Measurements from ENCODE around the gene RXFP2. TPM values are rescaled to one million over a fixed set of nuclear protein-coding genes. Genes with fewer than 3 reads are reported as not detected.

RXFP2 gene
- total and polyA plus RNA-seq, 2 experiments from 2014 or later = not detected

DNA sequence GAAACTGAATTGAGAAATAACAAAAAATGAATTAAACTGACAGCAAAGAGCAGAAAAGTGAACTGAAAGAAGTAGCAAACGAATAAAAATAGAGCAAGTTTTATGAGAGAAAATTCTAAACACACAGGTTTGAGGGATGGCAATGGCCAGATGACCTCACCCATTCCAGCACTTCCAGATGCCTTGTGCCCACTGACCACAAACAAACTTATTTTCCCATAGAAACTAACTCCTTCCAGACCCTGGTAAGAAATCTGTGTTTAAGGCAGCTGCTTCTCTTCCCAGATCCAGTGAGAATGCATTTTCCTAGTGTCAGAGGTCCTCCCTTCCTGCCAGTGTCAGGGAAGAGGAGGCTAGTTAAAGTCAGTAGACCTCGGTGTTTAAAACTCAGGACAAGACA is 51.7 kb downstream of the RXFP2 start:
- H3K9ac ChIP-seq = no peak overlapping the region

DNA sequence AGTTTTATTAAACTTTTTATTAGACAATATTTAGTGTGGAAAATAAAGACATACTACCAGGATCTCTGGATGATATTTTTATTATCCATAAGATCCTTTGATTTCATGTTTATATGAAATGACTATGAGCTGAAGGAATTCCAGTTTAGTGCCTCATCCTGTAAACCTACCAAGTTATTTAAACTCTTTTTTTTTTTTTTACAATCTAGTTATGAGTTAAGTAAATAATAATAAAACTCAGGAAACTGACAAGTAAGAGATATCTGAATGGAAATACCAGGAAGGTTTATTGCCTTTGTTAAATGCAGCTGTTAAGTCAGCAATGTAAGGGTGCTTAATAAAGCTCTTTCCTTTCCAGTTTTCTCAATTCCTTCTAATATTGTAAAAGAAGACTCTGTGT is 53.9 kb downstream of the RXFP2 start:
- TF ChIP-seq EZH2 (IDR thresholded peaks at IDR 0.05; ENCODE audit: insufficient read depth, poor library complexity, severe bottlenecking) (no peak), EZH2phosphoT487 (IDR thresholded peaks at IDR 0.05; ENCODE audit: insufficient read depth, low read depth) (no peak)
- H3K4me2 ChIP-seq (ENCODE audit: unreplicated experiment) = peak overlapping the region; percentile 48
- no peaks in the 10 kb centered on the region for H3K9me2 ChIP-seq (ENCODE audit: insufficient read depth)
- peak; percentile 50 for DNase-seq
- H3K79me2 ChIP-seq (ENCODE audit: insufficient read depth) = no peaks in the 10 kb centered on the region
- H3K9me3 ChIP-seq (ENCODE audit: low read depth) = no peaks in the 10 kb centered on the region
- in situ Hi-C loops (cut with MboI) = loop anchor here (10.0 kb wide), 1 partner anchor 258 kb away; no protein-coding TSS in a partner anchor
- H3K4me1 ChIP-seq (ENCODE audit: insufficient read depth) = peaks cover 20% of the 10 kb centered on the region
- no peaks in the 10 kb centered on the region for H3K36me3 ChIP-seq (ENCODE audit: low read depth)
- H3K27ac ChIP-seq = no peak overlapping the region; the same call in 1 of the 2 replicates
- no peak overlapping the region for H3K4me3 ChIP-seq
- H4K20me1 ChIP-seq (ENCODE audit: insufficient read depth) = no peaks in the 10 kb centered on the region
- H2AFZ ChIP-seq = no peak overlapping the region
- no peak overlapping the region for H3K9ac ChIP-seq
- peaks cover 4% of the 10 kb centered on the region; the same call in 1 of the 2 replicates for H3F3A ChIP-seq (ENCODE audit: insufficient read depth)
- H3K27me3 ChIP-seq (replicated peaks; ENCODE audit: insufficient read depth) = no peaks in the 10 kb centered on the region

More for the DNA sequence above, 51.7 kb downstream of the RXFP2 start:
- Histone ChIP-seq H3K9me2 (ENCODE audit: insufficient read depth) (no peaks in the 10 kb centered on the region), H3K27me3 (replicated peaks; ENCODE audit: insufficient read depth) (no peaks in the 10 kb centered on the region), H3K9me3 (ENCODE audit: low read depth) (no peaks in the 10 kb centered on the region), H3K79me2 (ENCODE audit: insufficient read depth) (no peaks in the 10 kb centered on the region), H3K36me3 (ENCODE audit: low read depth) (no peaks in the 10 kb centered on the region), H3K27ac (no peak overlapping the region), H3K4me2 (ENCODE audit: unreplicated experiment) (no peak overlapping the region), H3K4me3 (no peak overlapping the region), H3F3A (ENCODE audit: insufficient read depth) (peaks cover 15% of the 10 kb centered on the region), H3K4me1 (ENCODE audit: insufficient read depth) (peaks cover 26% of the 10 kb centered on the region), H4K20me1 (ENCODE audit: insufficient read depth) (no peaks in the 10 kb centered on the region), H2AFZ (peak overlapping the region; percentile 33; the same call in 1 of the 2 replicates)
- in situ Hi-C loops (cut with MboI) = loop anchor here (10.0 kb wide), 1 partner anchor 256 kb away; no protein-coding TSS in a partner anchor
- 27 to 36% methylated on average over 2 of the region's 2 CpGs for WGBS, 2 experiments (ENCODE audit: low coverage in 1 of 2, low lambda C conversion rate in 2 of 2, missing lambda C conversion rate in 2 of 2)
- TF ChIP-seq EZH2phosphoT487 (IDR thresholded peaks at IDR 0.05; ENCODE audit: insufficient read depth, low read depth) = no peak
- TF ChIP-seq EZH2 (IDR thresholded peaks at IDR 0.05; ENCODE audit: insufficient read depth, poor library complexity, severe bottlenecking) = no peak
- peak; percentile 36 for DNase-seq

DNA sequence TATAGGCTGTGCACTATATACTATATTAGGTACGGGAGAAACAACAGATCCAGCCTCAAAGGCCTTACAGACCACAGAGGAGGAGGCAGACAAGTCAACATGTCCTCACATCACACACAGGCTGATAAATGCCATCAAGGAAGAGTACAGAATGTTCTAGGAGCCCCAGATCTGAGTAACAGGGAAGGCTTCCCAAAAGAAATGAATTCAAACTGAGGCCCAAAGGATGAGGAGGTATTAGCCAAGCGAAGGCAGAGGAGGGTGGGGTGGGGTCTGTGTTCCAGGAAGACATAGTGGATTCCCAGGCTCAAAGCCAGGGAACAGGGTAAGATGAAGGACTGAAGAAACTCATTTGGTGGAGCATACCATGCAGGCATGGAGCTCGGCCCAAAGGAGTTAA is 55.1 kb downstream of the RXFP2 start:
- H3K9me3 ChIP-seq (ENCODE audit: low read depth) = no peaks in the 10 kb centered on the region
- no peaks in the 10 kb centered on the region for H4K20me1 ChIP-seq (ENCODE audit: insufficient read depth)
- WGBS, 2 experiments (ENCODE audit: low coverage in 1 of 2, low lambda C conversion rate in 2 of 2, missing lambda C conversion rate in 2 of 2) = 60 to 62% methylated on average over 3 of the region's 3 CpGs
- H3F3A ChIP-seq (ENCODE audit: insufficient read depth) = peaks cover 4% of the 10 kb centered on the region; the same call in 1 of the 2 replicates
- H3K27me3 ChIP-seq (replicated peaks; ENCODE audit: insufficient read depth) = no peaks in the 10 kb centered on the region
- no peaks in the 10 kb centered on the region for H3K36me3 ChIP-seq (ENCODE audit: low read depth)
- H3K9ac ChIP-seq = no peak overlapping the region
- H3K27ac ChIP-seq = no peak overlapping the region
- H3K4me1 ChIP-seq (ENCODE audit: insufficient read depth) = peaks cover 20% of the 10 kb centered on the region
- no peak overlapping the region for H3K4me2 ChIP-seq (ENCODE audit: unreplicated experiment)
- no peaks in the 10 kb centered on the region for H3K9me2 ChIP-seq (ENCODE audit: insufficient read depth)
- H3K4me3 ChIP-seq = no peak overlapping the region
- no peak overlapping the region for H2AFZ ChIP-seq
- in situ Hi-C loops (cut with MboI) = loop anchor here (10.0 kb wide), 1 partner anchor 260 kb away; no protein-coding TSS in a partner anchor
- no peak for DNase-seq
- TF ChIP-seq EZH2phosphoT487 (IDR thresholded peaks at IDR 0.05; ENCODE audit: insufficient read depth, low read depth) (no peak), EZH2 (IDR thresholded peaks at IDR 0.05; ENCODE audit: insufficient read depth, poor library complexity, severe bottlenecking) (no peak)
- no peaks in the 10 kb centered on the region for H3K79me2 ChIP-seq (ENCODE audit: insufficient read depth)

DNA sequence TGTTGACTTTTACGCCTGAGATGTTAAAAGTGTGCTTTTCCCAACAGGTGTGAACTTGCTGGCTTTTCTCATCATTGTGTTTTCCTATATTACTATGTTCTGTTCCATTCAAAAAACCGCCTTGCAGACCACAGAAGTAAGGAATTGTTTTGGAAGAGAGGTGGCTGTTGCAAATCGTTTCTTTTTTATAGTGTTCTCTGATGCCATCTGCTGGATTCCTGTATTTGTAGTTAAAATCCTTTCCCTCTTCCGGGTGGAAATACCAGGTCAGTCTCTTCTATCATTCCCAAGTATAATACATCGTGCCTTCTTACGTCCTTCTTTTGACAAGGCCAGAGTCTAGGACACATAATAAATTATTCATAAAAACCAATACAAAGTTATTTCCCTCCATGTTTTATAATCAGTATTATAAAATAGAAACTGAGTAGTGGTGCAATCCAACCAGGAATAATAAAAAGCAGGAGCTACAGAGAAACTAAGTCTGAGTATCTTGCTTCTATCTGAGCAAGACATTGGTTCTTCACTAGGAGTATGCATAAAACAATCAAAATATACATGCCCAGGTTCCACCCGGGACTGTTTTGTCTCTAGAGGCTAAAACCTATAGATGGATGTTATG is 57.9 kb downstream of the RXFP2 start:
- Histone ChIP-seq H3K4me3 (no peak overlapping the region), H3K4me2 (ENCODE audit: unreplicated experiment) (no peak overlapping the region), H3K9ac (no peak overlapping the region), H3K36me3 (ENCODE audit: low read depth) (no peaks in the 10 kb centered on the region), H2AFZ (peak overlapping the region; percentile 9; the same call in 1 of the 2 replicates), H3F3A (ENCODE audit: insufficient read depth) (peaks cover 4% of the 10 kb centered on the region; the same call in 1 of the 2 replicates), H3K27me3 (replicated peaks; ENCODE audit: insufficient read depth) (no peaks in the 10 kb centered on the region), H3K4me1 (ENCODE audit: insufficient read depth) (peaks cover 20% of the 10 kb centered on the region), H3K27ac (no peak overlapping the region), H4K20me1 (ENCODE audit: insufficient read depth) (no peaks in the 10 kb centered on the region), H3K79me2 (ENCODE audit: insufficient read depth) (no peaks in the 10 kb centered on the region), H3K9me2 (ENCODE audit: insufficient read depth) (no peaks in the 10 kb centered on the region), H3K9me3 (ENCODE audit: low read depth) (no peaks in the 10 kb centered on the region)
- 25 to 26% methylated on average over 7 of the region's 7 CpGs for WGBS, 2 experiments (ENCODE audit: low coverage in 1 of 2, low lambda C conversion rate in 2 of 2, missing lambda C conversion rate in 2 of 2)
- in situ Hi-C loops (cut with MboI) = loop anchor here (10.0 kb wide), 1 partner anchor 262 kb away; no protein-coding TSS in a partner anchor
- TF ChIP-seq EZH2 (IDR thresholded peaks at IDR 0.05; ENCODE audit: insufficient read depth, poor library complexity, severe bottlenecking) (no peak), EZH2phosphoT487 (IDR thresholded peaks at IDR 0.05; ENCODE audit: insufficient read depth, low read depth) (no peak)
- peak; percentile 76 for DNase-seq

Data from GM23248 (cell line).